Measurements from ENCODE around the gene DPEP1. TPM values are rescaled to one million over a fixed set of nuclear protein-coding genes. Genes with fewer than 3 reads are reported as not detected.

The DPEP1 gene
- total and polyA plus RNA-seq, 2 donors (not counting 1 experiment from before 2014, with no cell fraction given) = not detected

- Mint-ChIP-seq H3K27ac (no peak overlapping the region), H3K4me1 (peaks cover 10% of the 10 kb centered on the region), H3K27me3 (no peaks in the 10 kb centered on the region), H3K9me3 (ENCODE audit: insufficient read depth) (no peaks in the 10 kb centered on the region), H3K4me3 (no peak overlapping the region)
- H3K4me2 ChIP-seq (replicated peaks; ENCODE audit: low read depth, low read length, poor library complexity, severe bottlenecking) = no peak overlapping the region
- ATAC-seq (ENCODE audit: low read depth) (no peak), DNase-seq (no peak)
- no peaks in the 10 kb centered on the region for H3K9me3 ChIP-seq (ENCODE audit: control extremely low read depth in 1 of 3, control insufficient read depth in 2 of 3, insufficient read depth in 1 of 3, low read length in 2 of 3)
- no peak overlapping the region for H2AFZ ChIP-seq (ENCODE audit: insufficient read depth, low read depth, low read length, poor library complexity, severe bottlenecking)
- peaks cover 0 to 6% of the 10 kb centered on the region in 2 donors for H3K4me1 ChIP-seq (ENCODE audit: control insufficient read depth in 2 of 2, insufficient read depth in 2 of 2, low read length in 2 of 2)
- ChIA-PET POLR2A (interaction anchor here (0.6 kb wide), 1 partner anchor 78 kb away, joined by 5 read pairs; no protein-coding TSS in a partner anchor), CTCF (no interaction called here)
- H3K79me2 ChIP-seq (ENCODE audit: control insufficient read depth, insufficient read depth, low read length) = no peaks in the 10 kb centered on the region
- intact Hi-C loops (cut with micrococcal nuclease) = no loop called here
- no peak overlapping the region for H3K9ac ChIP-seq (ENCODE audit: low read length)
- H3K27ac ChIP-seq (ENCODE audit: low read length in 2 of 2) = no peak overlapping the region
- WGBS (ENCODE audit: insufficient coverage) = 81% methylated on average over 10 of the region's 10 CpGs
- H3K4me3 ChIP-seq (ENCODE audit: control extremely low read depth in 1 of 5, extremely low read depth in 1 of 5, insufficient read depth in 1 of 5, low read depth in 2 of 5, low read length in 4 of 5) = no peak overlapping the region
- no peaks in the 10 kb centered on the region for H4K20me1 ChIP-seq (ENCODE audit: control insufficient read depth, insufficient read depth, low read length, poor library complexity, severe bottlenecking)
- H3K36me3 ChIP-seq (replicated peaks in 1 of 2; ENCODE audit: control extremely low read depth in 1 of 2, control insufficient read depth in 1 of 2, extremely low read depth in 1 of 2, insufficient read depth in 2 of 2, low read length in 1 of 2) = no peaks in the 10 kb centered on the region
- TF ChIP-seq EZH2 (IDR thresholded peaks at IDR 0.05; ENCODE audit: borderline replicate concordance, insufficient read depth, low read depth, low read length, poor library complexity, severe bottlenecking) (no peak), CTCF (IDR thresholded peaks at IDR 0.05) (no peak)
- H3K27me3 ChIP-seq (replicated peaks in 1 of 4; ENCODE audit: control extremely low read depth in 1 of 4, control insufficient read depth in 3 of 4, insufficient read depth in 4 of 4, low read length in 3 of 4) = peaks cover 0 to 5% (median 0%) of the 10 kb centered on the region in 4 experiments
Observed at GRCh38 chr16:89637379-89637778, 23.9 kb downstream of the DPEP1 start.

- Histone ChIP-seq H3K4me2 (replicated peaks; ENCODE audit: low read depth, low read length, poor library complexity, severe bottlenecking) (no peak overlapping the region), H3K9ac (ENCODE audit: low read length) (no peak overlapping the region), H3K9me3 (ENCODE audit: control extremely low read depth in 1 of 3, control insufficient read depth in 2 of 3, insufficient read depth in 1 of 3, low read length in 2 of 3) (no peaks in the 10 kb centered on the region), H3K4me1 (ENCODE audit: control insufficient read depth in 2 of 2, insufficient read depth in 2 of 2, low read length in 2 of 2) (peaks cover 0 to 6% of the 10 kb centered on the region in 2 donors), H3K4me3 (ENCODE audit: control extremely low read depth in 1 of 5, extremely low read depth in 1 of 5, insufficient read depth in 1 of 5, low read depth in 2 of 5, low read length in 4 of 5) (no peak overlapping the region), H3K27me3 (replicated peaks in 1 of 4; ENCODE audit: control extremely low read depth in 1 of 4, control insufficient read depth in 3 of 4, insufficient read depth in 4 of 4, low read length in 3 of 4) (peaks cover 0 to 3% (median 0%) of the 10 kb centered on the region in 4 experiments), H2AFZ (ENCODE audit: insufficient read depth, low read depth, low read length, poor library complexity, severe bottlenecking) (no peak overlapping the region), H3K79me2 (ENCODE audit: control insufficient read depth, insufficient read depth, low read length) (no peaks in the 10 kb centered on the region), H3K36me3 (replicated peaks in 1 of 2; ENCODE audit: control extremely low read depth in 1 of 2, control insufficient read depth in 1 of 2, extremely low read depth in 1 of 2, insufficient read depth in 2 of 2, low read length in 1 of 2) (no peaks in the 10 kb centered on the region), H4K20me1 (ENCODE audit: control insufficient read depth, insufficient read depth, low read length, poor library complexity, severe bottlenecking) (no peaks in the 10 kb centered on the region), H3K27ac (ENCODE audit: low read length in 2 of 2) (no peak overlapping the region)
- CTCF ChIA-PET = no interaction called here
- H3K4me3 Mint-ChIP-seq = no peak overlapping the region
- peaks cover 10% of the 10 kb centered on the region for H3K4me1 Mint-ChIP-seq
- no peaks in the 10 kb centered on the region for H3K9me3 Mint-ChIP-seq (ENCODE audit: insufficient read depth)
- TF ChIP-seq CTCF (IDR thresholded peaks at IDR 0.05) = no peak
- no peak for TF ChIP-seq EZH2 (IDR thresholded peaks at IDR 0.05; ENCODE audit: borderline replicate concordance, insufficient read depth, low read depth, low read length, poor library complexity, severe bottlenecking)
- ATAC-seq (ENCODE audit: low read depth) (no peak), DNase-seq (no peak)
- no peaks in the 10 kb centered on the region for H3K27me3 Mint-ChIP-seq
- intact Hi-C loops (cut with micrococcal nuclease) = no loop called here
- WGBS (ENCODE audit: insufficient coverage) = 92% methylated on average over 2 of the region's 10 CpGs
- H3K27ac Mint-ChIP-seq = no peak overlapping the region
- POLR2A ChIA-PET = no interaction called here
Observed at GRCh38 chr16:89638455-89638854, 25.0 kb downstream of the DPEP1 start.
